AG10803 (cell line): ENCODE results near the gene VAT1L.

Experiments
- DNase-seq: peaks from one replicate; pipeline ENCODE4 v3.0.0; 2010; ENCODE audit warnings: low read depth
- H3K4me3 ChIP-seq: 2 replicates; pipeline ENCODE4 v1.5.1; 2011; ENCODE audit warnings: mild to moderate bottlenecking, low read length, control low read depth
- CTCF ChIP-seq: conservative IDR thresholded peaks from 2 replicates; pipeline ENCODE4 v1.5.1; 2011; ENCODE audit warnings: mild to moderate bottlenecking, low read length, control low read depth, inconsistent platforms

The VAT1L gene

GRCh38 chr16:77929004-77929403, 140.6 kb downstream of the VAT1L start:
- TF ChIP-seq CTCF, result no peak
- H3K4me3 ChIP-seq, result no peak overlapping the region
- no peak for DNase-seq

- no peak overlapping the region for H3K4me3 ChIP-seq
- TF ChIP-seq CTCF, result no peak
- no peak for DNase-seq
Measured at GRCh38 chr16:77931058-77931457, 142.7 kb downstream of the VAT1L start.

- DNase-seq, result no peak
- TF ChIP-seq CTCF, result no peak
- H3K4me3 ChIP-seq, result no peak overlapping the region
Measured at GRCh38 chr16:77937473-77938149, 149.2 kb downstream of the VAT1L start.

- H3K4me3 ChIP-seq, result no peak overlapping the region
- no peak for TF ChIP-seq CTCF
- no peak for DNase-seq
Measured at GRCh38 chr16:77938913-77939312, 150.5 kb downstream of the VAT1L start.

GRCh38 chr16:77939968-77940367, 151.6 kb downstream of the VAT1L start:
- TF ChIP-seq CTCF, result no peak
- no peak overlapping the region for H3K4me3 ChIP-seq
- DNase-seq, result no peak

- no peak overlapping the region for H3K4me3 ChIP-seq
- TF ChIP-seq CTCF, result no peak
- no peak for DNase-seq
Measured at GRCh38 chr16:77943801-77944200, 155.4 kb downstream of the VAT1L start.

GRCh38 chr16:77944631-77945030, 156.3 kb downstream of the VAT1L start:
- H3K4me3 ChIP-seq, result no peak overlapping the region
- DNase-seq, result no peak
- no peak for TF ChIP-seq CTCF
